Body of pancreas (tissue), 4 donors: Measurements from ENCODE around the gene PIGM.

Source experiments
- POLR2A ChIP-seq, 3 donors: fragments of 450-650 bp; IDR thresholded peaks; one replicate each; pipeline ENCODE4 v1.6.1; 2016; ENCODE audit warnings: antibody characterized with exemption in 3 of 3, mild to moderate bottlenecking in 2 of 3
- TF ChIP-seq, protein P1 (sequence below), 7 experiments: fragments of 450-650 bp in 4 of 7; fragments of 200-600 bp in 3 of 7; sonication (generic) in 3 of 7; IDR thresholded peaks; one replicate each; pipeline ENCODE4 v1.5.1; 2016 to 2019; ENCODE audit warnings: antibody characterized with exemption in 7 of 7

DNA sequence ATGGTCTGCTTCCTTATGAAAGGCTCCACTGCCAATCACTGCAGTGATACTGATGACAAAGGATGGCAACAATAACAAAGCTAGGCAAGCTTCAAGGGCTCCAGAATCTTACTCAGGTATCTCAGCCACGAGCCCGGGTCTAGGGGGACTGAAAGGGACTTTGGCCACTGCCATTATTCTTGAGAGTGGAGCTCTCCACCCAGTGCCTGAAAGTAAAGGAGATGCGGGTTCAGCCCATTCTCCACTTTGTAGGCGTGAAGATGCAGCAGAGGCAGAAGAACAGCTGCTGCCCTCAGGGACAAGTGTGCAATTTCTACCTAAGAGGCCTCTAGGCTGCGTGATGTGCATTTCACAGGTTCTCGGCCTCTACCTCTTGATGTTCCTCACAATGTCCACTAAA lies 46.3 kb downstream of the PIGM start:
- TF ChIP-seq POLR2A (IDR thresholded peaks at IDR 0.05): no peak
- TF ChIP-seq, protein P1, sequence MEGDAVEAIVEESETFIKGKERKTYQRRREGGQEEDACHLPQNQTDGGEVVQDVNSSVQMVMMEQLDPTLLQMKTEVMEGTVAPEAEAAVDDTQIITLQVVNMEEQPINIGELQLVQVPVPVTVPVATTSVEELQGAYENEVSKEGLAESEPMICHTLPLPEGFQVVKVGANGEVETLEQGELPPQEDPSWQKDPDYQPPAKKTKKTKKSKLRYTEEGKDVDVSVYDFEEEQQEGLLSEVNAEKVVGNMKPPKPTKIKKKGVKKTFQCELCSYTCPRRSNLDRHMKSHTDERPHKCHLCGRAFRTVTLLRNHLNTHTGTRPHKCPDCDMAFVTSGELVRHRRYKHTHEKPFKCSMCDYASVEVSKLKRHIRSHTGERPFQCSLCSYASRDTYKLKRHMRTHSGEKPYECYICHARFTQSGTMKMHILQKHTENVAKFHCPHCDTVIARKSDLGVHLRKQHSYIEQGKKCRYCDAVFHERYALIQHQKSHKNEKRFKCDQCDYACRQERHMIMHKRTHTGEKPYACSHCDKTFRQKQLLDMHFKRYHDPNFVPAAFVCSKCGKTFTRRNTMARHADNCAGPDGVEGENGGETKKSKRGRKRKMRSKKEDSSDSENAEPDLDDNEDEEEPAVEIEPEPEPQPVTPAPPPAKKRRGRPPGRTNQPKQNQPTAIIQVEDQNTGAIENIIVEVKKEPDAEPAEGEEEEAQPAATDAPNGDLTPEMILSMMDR (IDR thresholded peaks at IDR 0.05): no peak
